Uterus (tissue), 4 donors: Measurements from ENCODE around the gene GALNTL6. TPM values are rescaled to one million over a fixed set of nuclear protein-coding genes. Genes with fewer than 3 reads are reported as not detected.

ENCODE experiments used
- DNase-seq, 2 donors: peaks; one replicate each; pipeline ENCODE4 v3.0.0-alpha.2; 2019 to 2020
- H3K27ac ChIP-seq, 2 donors: fragments of 200-600 bp; sonication (generic); 1 replicate in 1 of 2; 2 replicates in 1 of 2; pipeline ENCODE4 v1.5.1; 2016 to 2018
- H3K27me3 ChIP-seq, 2 donors: fragments of 200-600 bp; sonication (generic); one replicate each; pipeline ENCODE4 v1.5.1; 2018 to 2019; ENCODE audit warnings: control low read depth in 1 of 2
- H3K36me3 ChIP-seq, 2 donors: fragments of 200-600 bp; sonication (generic); one replicate each; pipeline ENCODE4 v1.5.1; 2019; ENCODE audit warnings: control low read depth in 1 of 2
- H3K4me1 ChIP-seq, 2 donors: fragments of 200-600 bp; sonication (generic); one replicate each; pipeline ENCODE4 v1.5.1; 2018 to 2019; ENCODE audit warnings: control low read depth in 1 of 2
- H3K4me3 ChIP-seq, 2 donors: fragments of 200-600 bp; sonication (generic); 1 replicate in 1 of 2; 2 replicates in 1 of 2; pipeline ENCODE4 v1.5.1; 2018 to 2019; ENCODE audit warnings: mild to moderate bottlenecking in 1 of 2
- H3K9me3 ChIP-seq, 2 donors: fragments of 200-600 bp; sonication (generic); one replicate each; pipeline ENCODE4 v1.5.1; 2019; ENCODE audit warnings: control low read depth in 1 of 2
- CTCF ChIP-seq, 4 experiments: fragments of 200-600 bp in 2 of 4; fragments of 450-650 bp in 2 of 4; sonication (generic) in 2 of 4; IDR thresholded peaks; one replicate each; pipeline ENCODE4 v1.5.1; 2016 to 2019; ENCODE audit warnings: antibody characterized with exemption in 4 of 4, mild to moderate bottlenecking in 2 of 4, moderate library complexity in 1 of 4
- POLR2A ChIP-seq, 2 donors: fragments of 450-650 bp; IDR thresholded peaks; one replicate each; pipeline ENCODE4 v1.6.1; 2016; ENCODE audit warnings: antibody characterized with exemption in 2 of 2, mild to moderate bottlenecking in 1 of 2, moderate library complexity in 1 of 2
- intact Hi-C: fragments of 100-400 bp; cut with DNase I; formaldehyde crosslinking; loops from one replicate; pipeline ENCODE4 v1.15.1; 2023; ENCODE audit warnings: low total_unique reads
- total RNA-seq, 4 donors: library from RNA; depleted of rRNA in 3 of 4; stranded (reverse); fragments of >200 nt in 3 of 4; gene quantifications; one replicate each; pipeline versions ENCODE4 v1.1.0 to v1.2.4, GENCODE V29; 2014 to 2023
- donor health status: DM: yes; HTN: yes; CAD: no.

GALNTL6 gene
- total RNA-seq, 4 donors from 2014 or later: 2.6 TPM; not detected in 3

- DNase-seq: no peak
- TF ChIP-seq POLR2A (IDR thresholded peaks at IDR 0.05): no peak
- TF ChIP-seq CTCF (IDR thresholded peaks at IDR 0.05): no peak
- no peaks in the 10 kb centered on the region for H3K36me3 ChIP-seq
- H3K9me3 ChIP-seq: no peaks in the 10 kb centered on the region
- intact Hi-C loops: no loop called here
- no peaks in the 10 kb centered on the region for H3K27me3 ChIP-seq
- H3K4me1 ChIP-seq: no peaks in the 10 kb centered on the region
- no peak overlapping the region for H3K4me3 ChIP-seq
- H3K27ac ChIP-seq: no peak overlapping the region
Measured at GRCh38 chr4:171979461-171979860, 166.3 kb downstream of the GALNTL6 start.

GRCh38 chr4:171981185-171981584 lies 168.0 kb downstream of the GALNTL6 start:
- Histone ChIP-seq H3K4me3 (no peak overlapping the region), H3K36me3 (no peaks in the 10 kb centered on the region), H3K9me3 (no peaks in the 10 kb centered on the region), H3K27me3 (no peaks in the 10 kb centered on the region), H3K4me1 (no peaks in the 10 kb centered on the region), H3K27ac (no peak overlapping the region)
- DNase-seq: no peak
- intact Hi-C loops: no loop called here
- no peak for TF ChIP-seq POLR2A (IDR thresholded peaks at IDR 0.05)
- no peak for TF ChIP-seq CTCF (IDR thresholded peaks at IDR 0.05)

- Histone ChIP-seq H3K27ac (no peak overlapping the region), H3K27me3 (no peaks in the 10 kb centered on the region), H3K9me3 (no peaks in the 10 kb centered on the region), H3K4me3 (no peak overlapping the region), H3K36me3 (no peaks in the 10 kb centered on the region), H3K4me1 (no peaks in the 10 kb centered on the region)
- no peak for DNase-seq
- intact Hi-C loops: no loop called here
- TF ChIP-seq CTCF (IDR thresholded peaks at IDR 0.05) (no peak), POLR2A (IDR thresholded peaks at IDR 0.05) (no peak)
Measured at GRCh38 chr4:171983935-171984805, 171.0 kb downstream of the GALNTL6 start.

GRCh38 chr4:171985129-171985528 lies 171.9 kb downstream of the GALNTL6 start:
- no peaks in the 10 kb centered on the region for H3K9me3 ChIP-seq
- intact Hi-C loops: no loop called here
- DNase-seq: no peak
- H3K4me1 ChIP-seq: no peaks in the 10 kb centered on the region
- H3K27me3 ChIP-seq: no peaks in the 10 kb centered on the region
- H3K36me3 ChIP-seq: no peaks in the 10 kb centered on the region
- H3K27ac ChIP-seq: no peak overlapping the region
- no peak for TF ChIP-seq CTCF (IDR thresholded peaks at IDR 0.05)
- TF ChIP-seq POLR2A (IDR thresholded peaks at IDR 0.05): no peak
- H3K4me3 ChIP-seq: no peak overlapping the region

- no peak for DNase-seq
- Histone ChIP-seq H3K9me3 (no peaks in the 10 kb centered on the region), H3K4me3 (no peak overlapping the region), H3K36me3 (no peaks in the 10 kb centered on the region), H3K27me3 (no peaks in the 10 kb centered on the region), H3K27ac (no peak overlapping the region), H3K4me1 (no peaks in the 10 kb centered on the region)
- TF ChIP-seq POLR2A (IDR thresholded peaks at IDR 0.05): no peak
- no peak for TF ChIP-seq CTCF (IDR thresholded peaks at IDR 0.05)
- intact Hi-C loops: no loop called here
Measured at GRCh38 chr4:171993247-171993646, 180.0 kb downstream of the GALNTL6 start.
